GM20431 (cell line): Measurements from ENCODE around the gene TRIP4.

Experiments
- in situ Hi-C: fragments of 300-500 bp; cut with MseI, MboI; formaldehyde crosslinking; loops from one replicate; pipeline ENCODE4 v1.15.0; 2020; ENCODE audit warnings: low sequenced_read_pairs; ENCODE audit not compliant: unreplicated experiment

TRIP4 gene

DNA sequence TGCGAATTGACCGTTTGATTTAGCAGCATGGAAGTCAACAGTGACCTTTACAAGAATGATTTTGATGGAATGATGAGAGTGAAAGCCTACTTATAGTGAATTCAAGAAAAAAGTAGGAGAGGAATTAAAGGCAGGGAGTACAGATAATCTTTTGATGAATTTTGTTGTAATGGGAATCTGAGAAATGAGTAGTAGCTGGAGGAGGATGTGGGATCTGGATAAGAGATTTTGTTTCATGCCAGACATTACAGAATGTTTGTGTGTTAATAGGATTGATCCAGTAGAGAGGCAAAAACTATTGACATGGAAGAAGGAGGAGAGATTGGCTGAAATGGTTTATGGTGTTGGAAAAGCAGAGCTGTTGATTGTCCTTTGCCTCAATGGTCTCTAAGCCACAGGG lies 55.4 kb downstream of the TRIP4 start:
- in situ Hi-C loops = loop anchor here (25.0 kb wide), 1 partner anchor 219 kb away; no protein-coding TSS in a partner anchor

- in situ Hi-C loops = loop anchor here (25.0 kb wide), 1 partner anchor 218 kb away; no protein-coding TSS in a partner anchor
Measured at GRCh38 chr15:64443747-64444621, 56.3 kb downstream of the TRIP4 start.

DNA sequence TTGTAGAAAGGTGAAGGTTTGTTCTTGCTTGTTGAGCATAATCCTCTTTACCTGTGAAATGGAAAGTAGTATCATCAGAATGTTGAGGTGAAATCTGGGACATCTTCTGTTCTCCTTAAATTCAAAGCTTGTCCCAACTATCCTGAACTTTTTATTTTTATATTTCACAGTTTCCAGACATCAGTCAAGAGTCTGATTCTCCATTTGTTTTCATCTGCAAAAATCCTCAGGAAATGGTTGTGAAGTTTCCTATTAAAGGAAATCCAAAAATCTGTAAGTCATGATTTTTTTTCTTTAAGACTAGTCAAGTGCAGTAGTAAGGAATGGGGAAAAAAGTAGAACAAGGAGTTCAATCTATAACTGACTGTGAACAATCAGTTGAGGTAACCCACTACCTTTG lies 57.2 kb downstream of the TRIP4 start:
- in situ Hi-C loops = loop anchor here (25.0 kb wide), 1 partner anchor 217 kb away; no protein-coding TSS in a partner anchor

- in situ Hi-C loops = loop anchor here (25.0 kb wide), 1 partner anchor 215 kb away; no protein-coding TSS in a partner anchor
Measured at GRCh38 chr15:64447536-64448315, 60.1 kb downstream of the TRIP4 start.

- in situ Hi-C loops = no loop called here
Measured at GRCh38 chr15:64452988-64453688, 65.5 kb downstream of the TRIP4 start.

DNA sequence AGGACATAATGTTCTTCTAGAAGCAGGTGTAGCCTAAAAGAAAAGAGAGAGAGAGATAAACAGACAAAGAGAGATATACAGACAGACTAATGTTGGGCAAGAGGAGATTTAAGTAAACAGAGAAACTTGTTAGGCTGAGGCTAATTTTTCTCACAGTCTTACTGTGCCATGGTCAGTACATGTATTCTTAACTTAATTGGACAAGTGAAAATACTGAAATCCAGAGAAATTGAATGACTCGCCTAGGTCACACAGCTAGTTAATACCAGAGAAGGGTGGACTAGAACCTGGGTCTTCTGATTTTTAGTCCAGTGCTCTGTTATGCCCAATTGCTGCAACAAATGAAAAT lies 66.0 kb downstream of the TRIP4 start:
- in situ Hi-C loops = no loop called here

DNA sequence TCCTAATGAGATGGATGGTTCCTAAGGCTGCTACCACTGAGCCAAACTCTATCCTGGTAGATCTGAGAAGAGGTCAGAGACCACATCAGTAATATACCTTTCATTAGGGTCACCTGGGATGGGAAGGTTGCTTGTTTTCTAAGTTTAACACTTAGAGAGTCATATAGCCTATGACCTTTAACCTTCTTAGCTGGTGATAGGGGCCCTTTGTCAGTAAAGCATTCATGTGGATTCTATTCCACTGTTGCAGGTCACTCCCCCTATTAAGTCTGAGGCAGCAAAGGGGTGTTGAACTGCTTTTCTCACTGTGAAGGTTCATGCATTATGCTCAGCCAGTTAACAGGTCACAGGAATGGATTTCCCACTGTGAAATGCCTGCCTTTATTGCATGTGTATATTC lies 66.6 kb downstream of the TRIP4 start:
- in situ Hi-C loops = no loop called here

DNA sequence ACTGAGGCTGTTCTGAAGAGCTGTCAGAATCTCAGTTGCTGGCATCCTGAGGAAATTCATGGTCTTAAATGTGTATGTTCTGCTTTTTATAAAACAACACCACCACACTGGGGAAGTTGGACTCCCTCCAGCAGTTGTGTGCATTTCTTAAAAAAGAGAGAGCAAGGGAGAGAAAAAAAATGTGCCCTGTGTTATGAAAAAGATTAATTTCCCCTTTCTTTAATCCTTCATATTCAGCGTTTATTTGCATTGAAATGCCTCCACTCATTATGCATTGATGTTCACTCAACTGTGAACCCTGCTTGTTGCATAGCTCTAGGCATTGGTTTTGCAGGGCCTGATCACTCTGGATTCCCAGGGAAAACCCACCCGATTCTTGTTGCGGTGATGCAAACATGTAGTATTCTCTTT lies 68.3 kb downstream of the TRIP4 start:
- in situ Hi-C loops = no loop called here

DNA sequence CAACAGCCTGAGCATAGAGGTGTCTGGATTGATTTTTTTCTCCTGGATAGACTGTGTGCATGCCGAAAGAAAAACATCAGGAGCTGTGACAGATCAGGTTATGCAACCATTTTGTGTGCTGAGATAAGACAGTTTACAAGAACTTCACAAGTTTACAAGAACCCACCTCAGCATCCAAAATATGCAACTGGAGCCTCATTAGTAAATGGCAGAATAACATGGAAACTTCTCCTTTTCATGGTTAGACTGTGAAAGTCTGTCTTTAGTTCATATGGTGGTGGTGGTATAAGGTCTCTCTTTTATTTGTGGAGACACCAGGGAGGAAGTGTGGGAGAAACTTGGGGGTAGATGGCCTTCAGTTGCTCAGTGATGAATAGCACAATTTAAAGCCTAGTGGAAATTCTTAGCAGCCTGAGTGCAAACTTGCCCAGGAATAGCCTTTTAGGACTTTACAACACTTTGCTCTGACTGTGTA lies 69.0 kb downstream of the TRIP4 start:
- in situ Hi-C loops = no loop called here

DNA sequence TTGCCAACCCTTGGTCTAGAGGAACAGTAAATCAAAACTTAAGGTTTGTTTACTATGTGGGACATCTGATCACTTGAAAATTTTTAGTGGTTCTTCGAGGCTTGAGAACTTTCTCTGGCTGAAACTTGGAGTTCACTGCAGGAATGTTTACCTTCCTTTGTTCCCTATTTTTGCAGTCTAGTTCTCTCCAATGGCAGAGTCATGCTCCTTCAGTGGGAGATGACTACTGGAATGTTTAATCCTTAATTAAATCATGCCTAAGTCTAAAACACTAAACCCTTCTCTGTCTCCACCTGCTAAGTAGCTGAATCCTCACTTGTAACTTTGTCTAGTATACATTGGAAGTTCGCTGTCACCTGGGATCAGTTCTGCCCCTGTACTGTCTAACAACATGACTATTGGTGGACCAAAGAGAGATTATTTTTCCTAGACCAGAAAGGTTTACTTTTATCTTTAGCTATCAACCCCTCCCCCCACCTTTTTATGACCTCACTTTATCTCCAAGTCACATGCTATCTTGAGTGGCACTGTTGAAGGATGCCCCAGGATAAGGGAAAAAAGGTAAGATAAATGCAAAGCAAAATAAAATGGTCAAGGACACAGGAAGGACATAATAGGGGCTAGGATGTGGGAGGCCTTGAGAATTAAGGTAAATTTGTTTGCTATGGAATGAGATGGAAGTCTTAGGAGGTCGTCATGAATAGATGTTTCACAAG lies 71.6 kb downstream of the TRIP4 start:
- in situ Hi-C loops = no loop called here

- in situ Hi-C loops = no loop called here
Measured at GRCh38 chr15:64460206-64460723, 72.6 kb downstream of the TRIP4 start, which contains the start of gene ZNF609. TSS of gene ZNF609 (plus strand) at chr15:64460578. CDS start at chr15:64499420, 38,842 bp downstream.

GRCh38 chr15:64460724-64461720 lies 73.4 kb downstream of the TRIP4 start:
- in situ Hi-C loops = no loop called here

- in situ Hi-C loops = no loop called here
Measured at GRCh38 chr15:64461721-64462162, 74.1 kb downstream of the TRIP4 start.

DNA sequence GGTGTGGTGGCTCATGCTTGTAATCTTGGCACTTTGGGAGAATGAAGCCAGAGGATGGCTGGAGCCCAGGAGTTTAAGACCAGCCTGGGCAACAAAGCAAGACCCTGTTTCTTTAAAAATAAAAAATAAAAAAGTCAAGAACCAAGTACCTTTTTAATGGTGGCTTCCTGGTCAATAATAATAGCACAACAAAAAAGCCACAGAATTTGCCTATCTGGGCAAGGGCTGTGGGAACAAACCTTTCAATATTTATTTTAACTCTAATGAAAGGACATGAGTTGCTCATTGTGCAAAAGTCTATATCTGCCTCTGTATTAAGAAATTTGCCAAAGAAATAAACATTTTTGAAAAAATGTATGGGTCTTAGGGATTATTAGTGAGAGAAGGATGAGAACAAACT lies 74.9 kb downstream of the TRIP4 start:
- in situ Hi-C loops = no loop called here

- in situ Hi-C loops = no loop called here
Measured at GRCh38 chr15:64464276-64465005, 76.8 kb downstream of the TRIP4 start.

DNA sequence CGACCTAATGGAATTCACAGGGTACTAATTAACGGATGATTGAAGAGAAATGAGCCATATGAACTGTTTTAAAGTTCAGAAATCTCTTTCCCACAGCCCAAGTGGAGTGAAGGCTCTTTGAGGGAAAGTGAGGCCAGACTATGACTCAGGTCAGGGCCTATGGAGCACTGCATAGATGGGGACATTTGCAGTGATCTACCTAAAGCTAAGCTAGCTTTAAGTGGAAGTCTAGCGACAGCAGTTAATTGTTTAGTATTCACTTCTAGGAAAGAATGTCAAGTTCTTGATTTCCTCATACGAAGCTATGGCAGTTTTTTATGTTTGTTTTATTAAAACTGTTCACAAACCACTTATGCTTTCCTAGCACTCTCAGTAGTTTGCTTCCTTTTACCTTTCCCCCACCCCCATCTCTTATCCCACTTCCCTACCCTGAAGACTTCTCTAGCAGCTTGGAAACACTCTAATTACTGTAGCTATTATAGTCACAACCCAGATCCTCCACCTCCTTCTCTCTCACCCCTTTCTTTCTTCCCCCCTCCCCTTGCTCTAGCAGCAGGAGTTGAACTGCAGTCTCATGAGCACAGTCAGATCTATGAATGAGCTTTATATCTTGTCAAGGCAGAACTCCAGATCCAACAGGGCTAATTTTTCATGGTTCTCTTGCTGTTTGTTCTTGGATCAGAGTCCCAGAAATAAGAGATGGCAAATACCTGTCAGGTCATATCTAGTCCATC lies 78.9 kb downstream of the TRIP4 start:
- in situ Hi-C loops = no loop called here

GRCh38 chr15:64472161-64472560 lies 84.5 kb downstream of the TRIP4 start:
- in situ Hi-C loops = no loop called here
